ENCODE measurements around the gene LEMD3.

Gene LEMD3

DNA sequence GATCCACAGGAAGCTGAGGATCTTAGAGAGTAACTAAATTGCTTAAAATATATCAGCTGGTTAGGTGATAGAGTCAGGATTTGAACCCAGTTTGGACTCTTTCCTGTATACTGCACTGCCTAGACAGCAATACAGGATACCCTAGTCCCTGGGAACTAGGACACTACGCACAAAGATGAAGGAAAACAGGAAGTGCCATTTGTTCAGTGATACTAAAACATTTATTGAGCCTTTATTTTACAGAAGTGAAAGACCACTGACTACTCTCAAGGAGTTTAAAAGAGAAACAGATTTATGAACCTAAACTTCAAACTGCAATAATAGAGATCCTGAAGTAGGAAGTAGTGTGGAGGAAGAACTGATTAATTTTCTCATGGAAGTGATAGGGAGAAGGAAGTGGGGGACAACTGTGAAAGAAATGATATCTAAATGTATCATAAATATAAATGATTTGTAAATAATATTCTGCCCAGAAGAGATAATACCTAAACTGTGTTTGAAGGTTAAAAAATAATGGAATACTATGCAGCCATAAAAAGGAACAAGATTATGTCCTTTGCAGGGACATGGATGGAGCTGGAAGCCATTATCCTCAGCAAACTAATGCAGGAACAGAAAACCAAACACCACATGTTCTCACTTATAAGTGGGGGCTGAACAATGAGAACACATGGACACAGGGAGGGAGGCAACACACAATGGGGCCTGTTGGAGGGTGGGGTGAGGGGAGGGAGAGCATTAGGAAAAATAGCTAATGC, 127.3 kb downstream of the LEMD3 start:
- Mint-ChIP-seq H3K4me1 (ENCODE audit: low read depth) (no peaks in the 10 kb centered on the region), H3K27me3 (ENCODE audit: low read depth) (peaks cover 32% of the 10 kb centered on the region), H3K9me3 (peaks cover 5% of the 10 kb centered on the region), H3K4me3 (no peak overlapping the region), H3K27ac (no peak overlapping the region), H3K36me3 (ENCODE audit: low read depth) (no peaks in the 10 kb centered on the region)
